Endometrium (tissue), 2 donors: ENCODE measurements around the gene ACAD11.
"Not testable (repeated sequence)": the region's sequence is repeated elsewhere in the genome, so short reads cannot be mapped to it uniquely, and the experiment has no call there.

Experiments used
- FAIRE-seq: peaks from 2 replicates; lab custom pipeline; 2012; peaks lifted over from hg19 to GRCh38; lab: Jason Lieb, UNC
- donor health status: control.
- donor health status: control.

Gene ACAD11

DNA sequence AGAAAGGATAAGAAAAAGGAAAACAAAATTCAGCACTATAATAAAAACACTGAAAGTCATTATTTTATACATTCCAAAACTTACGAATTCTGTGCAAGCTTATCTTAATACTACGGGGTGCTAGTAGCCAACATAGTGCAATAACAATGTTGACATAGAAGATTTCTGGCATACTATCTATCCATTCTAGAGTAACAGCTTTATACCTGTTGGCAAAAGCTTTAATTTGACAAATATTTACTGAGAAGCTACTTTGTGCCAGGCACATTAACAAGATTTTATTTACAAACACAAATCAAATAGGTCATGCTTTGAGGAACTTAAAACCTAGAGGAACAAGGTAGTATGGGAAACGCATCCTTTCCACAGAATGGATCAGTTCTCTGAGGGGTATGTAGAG is 61.4 kb downstream of the ACAD11 start:
- no peak for FAIRE-seq

DNA sequence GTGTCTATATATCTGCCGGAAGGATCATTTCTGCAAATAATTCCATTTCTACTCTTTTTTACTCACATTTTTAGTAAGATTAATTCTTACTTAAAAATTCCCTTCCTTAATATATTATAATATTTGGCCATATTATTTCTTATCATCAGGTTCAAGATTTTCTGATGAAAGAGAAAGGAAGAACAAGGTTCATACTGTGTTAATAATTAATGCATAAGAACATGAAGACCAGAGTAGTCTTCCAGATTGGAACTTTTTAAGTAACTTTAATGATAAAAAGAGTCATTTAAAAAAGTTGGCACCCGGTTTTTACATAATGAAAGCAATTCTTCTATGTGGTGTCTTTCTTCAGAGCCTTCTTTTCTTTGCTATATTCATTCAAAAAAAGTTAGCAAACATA is 61.9 kb downstream of the ACAD11 start:
- FAIRE-seq = no peak

DNA sequence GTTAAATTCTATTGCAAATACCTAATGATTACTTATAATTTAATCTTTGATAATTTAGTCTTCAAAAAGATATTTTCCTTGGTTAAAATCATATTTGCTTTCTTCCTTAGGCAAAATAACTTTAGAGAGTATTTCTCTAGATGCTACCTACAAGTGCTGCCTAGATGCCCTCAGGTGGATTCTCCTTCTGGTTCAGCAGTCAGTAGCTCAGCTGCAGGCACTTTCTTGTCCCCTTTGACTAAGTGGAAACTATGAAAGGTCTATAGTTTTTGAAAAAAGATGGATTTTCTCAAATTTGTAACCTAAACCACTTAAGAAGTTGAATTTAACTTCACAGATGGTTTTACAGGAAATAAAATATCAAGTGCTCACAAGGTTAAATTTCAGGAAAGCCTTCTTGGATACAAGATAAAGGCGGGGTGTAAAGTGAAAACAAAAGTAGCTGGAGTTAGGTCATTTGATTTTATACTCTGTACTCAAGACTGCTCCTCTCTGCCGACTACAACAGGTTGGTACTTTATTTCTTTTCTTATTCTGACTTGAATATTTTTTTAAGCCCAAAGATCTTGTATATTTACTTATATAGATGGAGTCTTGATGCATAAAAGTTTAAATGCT is 62.7 kb downstream of the ACAD11 start, which contains the start of gene ACKR4:
Gene ACKR4, plus strand, starts transcription at position 455 of the 618 bp plus-strand sequence. CDS start 3,128 bp downstream, outside the sequence.
- FAIRE-seq = no peak

DNA sequence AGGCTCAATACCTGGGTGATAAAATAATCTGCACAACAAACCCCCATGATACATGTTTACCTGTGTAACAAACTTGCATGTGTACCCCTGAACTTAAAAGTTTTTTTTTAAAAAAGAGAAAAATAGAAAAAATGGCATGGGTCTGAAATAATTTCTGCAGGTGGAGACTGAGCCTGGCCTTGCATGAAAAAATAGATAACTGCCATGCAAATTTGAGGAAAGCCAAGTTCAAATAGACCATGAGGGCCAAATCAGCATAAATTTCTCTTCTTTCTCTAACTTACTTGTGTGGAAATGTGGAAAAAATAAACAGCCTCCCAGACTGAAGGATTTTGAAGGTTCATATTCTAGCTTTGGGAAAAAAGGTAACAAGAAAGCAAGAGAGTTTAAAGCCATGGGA is 63.3 kb downstream of the ACAD11 start:
- FAIRE-seq = no peak

DNA sequence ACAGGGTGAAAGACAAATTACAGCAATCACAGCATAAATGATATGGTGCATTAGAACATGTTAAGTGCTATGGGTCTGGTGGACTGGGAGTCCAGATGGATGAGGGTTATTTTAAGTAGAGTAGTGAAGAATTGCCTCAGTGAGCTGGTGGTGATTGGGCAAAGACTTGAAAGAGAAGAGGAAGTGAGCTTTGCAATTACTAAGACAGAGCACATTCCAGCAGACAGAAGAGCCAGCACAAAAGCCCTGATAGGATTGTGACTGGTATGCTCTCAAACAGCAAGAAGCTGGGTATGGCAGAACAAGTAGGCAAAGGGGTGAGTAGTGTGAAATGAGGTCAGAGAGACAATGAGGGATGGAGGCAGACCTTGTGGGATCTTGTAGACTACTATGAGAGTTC is 64.6 kb downstream of the ACAD11 start:
- no peak for FAIRE-seq

- FAIRE-seq = no peak
Observed at GRCh38 chr3:132594498-132594897, 65.1 kb downstream of the ACAD11 start.

GRCh38 chr3:132593947-132594323 is 65.7 kb downstream of the ACAD11 start:
- no peak for FAIRE-seq

DNA sequence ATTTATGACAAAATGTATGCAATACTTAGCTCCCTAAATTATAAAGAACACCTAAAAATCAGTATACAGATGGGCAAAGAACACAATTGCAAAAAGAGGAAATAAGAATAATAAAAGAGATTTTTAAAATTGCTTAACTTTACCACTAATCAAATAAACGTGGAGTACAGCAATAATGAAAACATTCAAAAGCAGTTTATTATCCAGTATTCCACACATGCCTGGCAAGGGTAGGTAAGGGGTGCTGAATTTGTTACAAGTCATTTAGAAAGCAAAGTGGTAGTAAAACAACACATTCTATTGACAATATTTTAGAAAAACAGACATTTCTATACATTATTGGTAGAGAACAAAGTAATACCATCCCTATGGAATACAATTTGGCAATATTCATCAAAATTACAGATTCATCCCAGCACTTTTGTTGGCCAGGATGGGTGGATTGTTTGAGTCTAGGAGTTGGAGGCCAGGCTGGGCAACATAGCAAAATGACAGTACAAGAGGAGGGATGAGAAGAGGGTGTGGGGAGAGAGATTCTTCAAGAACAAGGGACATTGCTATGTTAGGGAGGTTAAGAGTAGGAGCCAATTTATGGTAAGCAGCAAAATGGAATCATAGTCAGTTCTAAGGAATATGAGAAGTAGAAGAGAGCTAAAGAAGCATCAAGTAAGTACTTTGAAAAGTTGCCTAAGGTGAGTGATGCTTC is 66.2 kb downstream of the ACAD11 start:
- FAIRE-seq = no peak

GRCh38 chr3:132592216-132592615 is 67.4 kb downstream of the ACAD11 start:
- FAIRE-seq = no peak

GRCh38 chr3:132587401-132587800 is 72.2 kb downstream of the ACAD11 start:
- FAIRE-seq = no peak

DNA sequence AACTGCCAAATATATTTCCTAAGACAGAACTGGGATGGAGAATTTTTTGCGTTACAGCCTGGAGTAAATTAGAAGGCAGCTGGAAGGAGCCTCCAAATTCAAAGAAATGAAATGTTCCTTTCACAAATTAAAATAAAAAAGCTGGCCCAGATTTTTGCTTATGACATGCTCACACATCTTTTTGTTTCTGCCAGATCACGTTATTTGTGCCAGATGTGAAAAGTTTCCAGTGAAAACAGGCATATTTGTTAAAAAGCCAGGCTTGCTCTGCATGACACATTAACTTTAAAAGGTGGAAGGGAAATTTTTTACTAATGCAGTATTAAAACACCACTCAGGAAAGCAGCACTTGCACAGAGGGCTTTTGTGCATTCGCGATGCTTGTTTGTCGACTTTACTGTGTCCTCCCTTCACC is 85.8 kb downstream of the ACAD11 start:
- peak; percentile 67 for FAIRE-seq

DNA sequence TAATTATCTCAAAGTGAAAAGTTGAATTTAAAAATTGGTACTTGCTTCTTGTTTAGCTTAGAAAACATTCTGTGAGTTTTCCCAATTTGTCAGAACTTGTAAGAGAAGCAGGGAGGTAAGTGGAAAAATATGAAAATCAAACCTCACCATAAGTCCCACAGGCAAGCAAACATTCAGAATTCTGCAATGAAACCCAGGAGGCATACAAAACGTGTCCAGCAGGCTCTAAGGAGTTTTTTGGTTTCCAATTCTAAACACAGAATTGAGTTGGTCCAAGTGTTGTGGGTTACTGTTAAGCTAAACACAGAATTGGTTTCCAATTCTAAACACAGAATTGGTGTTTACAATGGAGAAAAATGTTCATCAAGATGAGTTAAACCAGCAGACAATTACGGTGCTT is 89.6 kb downstream of the ACAD11 start:
- no peak for FAIRE-seq

GRCh38 chr3:132569580-132569979 is 90.0 kb downstream of the ACAD11 start:
- FAIRE-seq = no peak

DNA sequence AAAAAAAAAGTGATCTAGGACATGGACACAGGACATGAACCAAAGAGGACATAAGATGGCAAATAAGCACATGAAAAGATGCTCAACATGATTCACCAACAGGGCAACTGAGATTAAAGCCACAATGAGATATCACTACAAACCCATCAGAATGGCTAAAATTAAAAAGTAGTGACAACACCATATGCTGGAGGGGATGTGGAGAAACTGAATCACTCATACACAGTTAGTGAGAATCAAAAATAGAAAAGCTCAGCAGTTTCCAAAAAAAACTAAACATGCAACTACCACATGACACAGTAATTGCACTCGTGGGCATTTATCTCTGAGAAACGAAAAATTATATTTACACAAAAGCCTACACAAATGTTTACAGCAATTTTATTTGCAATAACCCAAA is 90.5 kb downstream of the ACAD11 start:
- no peak for FAIRE-seq

DNA sequence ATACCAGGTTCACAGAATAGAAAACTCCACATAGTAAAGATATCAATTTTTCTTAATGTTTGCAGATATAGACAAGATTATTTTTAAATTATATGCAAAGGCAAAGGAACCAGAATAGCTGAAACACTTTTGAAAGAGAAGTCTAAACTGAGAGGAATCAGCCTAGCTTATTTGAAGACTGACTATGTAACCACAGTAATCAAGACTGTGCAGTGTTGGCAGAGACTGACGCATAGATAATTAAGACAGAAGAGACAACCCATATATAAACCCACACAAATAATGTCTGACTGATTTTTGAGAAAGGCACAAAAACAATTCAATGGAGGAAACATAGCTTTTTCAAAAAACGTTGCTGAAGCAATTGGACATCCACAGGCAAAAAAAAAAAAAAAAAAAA is 91.2 kb downstream of the ACAD11 start:
- FAIRE-seq = no peak

DNA sequence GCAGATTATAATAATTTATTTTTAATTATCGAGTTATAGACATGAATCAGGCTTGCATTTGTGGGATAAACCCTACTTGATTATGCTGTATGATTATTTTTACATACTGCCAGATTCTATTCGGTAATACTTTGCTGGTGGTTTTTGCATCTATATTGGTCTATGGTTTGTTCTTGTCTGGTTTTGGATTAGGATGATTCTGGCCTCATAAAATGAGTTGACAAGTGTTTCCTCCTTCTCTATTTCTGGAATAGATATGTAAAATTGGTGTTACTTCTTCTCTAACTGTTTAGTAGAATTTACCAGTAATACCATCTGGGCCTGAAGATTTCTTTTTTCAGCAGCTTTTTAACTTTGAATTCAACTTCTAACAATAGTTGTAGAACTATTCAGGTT is 95.5 kb downstream of the ACAD11 start:
- FAIRE-seq = no peak

DNA sequence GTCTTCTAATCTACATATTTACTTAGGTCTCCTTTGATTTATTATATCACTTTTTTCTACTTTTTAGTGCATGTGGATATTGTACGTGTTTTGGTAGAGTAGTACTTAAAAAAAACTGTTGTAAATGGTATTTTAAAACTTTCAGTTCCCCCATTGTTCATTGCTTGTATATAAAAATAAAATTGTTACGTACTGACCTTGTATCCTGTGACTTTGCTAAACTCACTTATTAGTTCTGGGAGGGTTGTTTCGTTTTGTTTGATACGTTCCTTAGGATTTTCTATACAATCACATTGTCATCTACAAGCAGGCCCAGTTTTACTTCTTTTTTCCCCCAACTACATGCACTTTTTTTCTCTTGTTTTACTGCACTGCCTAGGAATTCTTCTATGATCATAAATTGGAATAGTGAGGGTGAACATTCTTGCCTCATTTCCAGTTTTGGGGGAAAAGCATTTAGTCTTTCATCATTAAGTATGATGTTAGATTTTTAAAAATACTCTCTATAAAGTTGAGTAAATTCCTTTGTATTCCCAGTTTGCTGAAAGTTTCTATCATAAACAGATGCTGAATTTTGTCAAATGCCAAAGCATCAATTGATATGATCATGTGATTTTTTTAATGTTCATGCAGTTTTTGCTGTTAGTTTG is 96.1 kb downstream of the ACAD11 start:
- FAIRE-seq = no peak

GRCh38 chr3:132561003-132561402 is 98.6 kb downstream of the ACAD11 start:
- FAIRE-seq = no peak

GRCh38 chr3:132556508-132557159 is 103.0 kb downstream of the ACAD11 start:
- no peak for FAIRE-seq

GRCh38 chr3:132556036-132556386 is 103.6 kb downstream of the ACAD11 start:
- not testable (repeated sequence) for FAIRE-seq

DNA sequence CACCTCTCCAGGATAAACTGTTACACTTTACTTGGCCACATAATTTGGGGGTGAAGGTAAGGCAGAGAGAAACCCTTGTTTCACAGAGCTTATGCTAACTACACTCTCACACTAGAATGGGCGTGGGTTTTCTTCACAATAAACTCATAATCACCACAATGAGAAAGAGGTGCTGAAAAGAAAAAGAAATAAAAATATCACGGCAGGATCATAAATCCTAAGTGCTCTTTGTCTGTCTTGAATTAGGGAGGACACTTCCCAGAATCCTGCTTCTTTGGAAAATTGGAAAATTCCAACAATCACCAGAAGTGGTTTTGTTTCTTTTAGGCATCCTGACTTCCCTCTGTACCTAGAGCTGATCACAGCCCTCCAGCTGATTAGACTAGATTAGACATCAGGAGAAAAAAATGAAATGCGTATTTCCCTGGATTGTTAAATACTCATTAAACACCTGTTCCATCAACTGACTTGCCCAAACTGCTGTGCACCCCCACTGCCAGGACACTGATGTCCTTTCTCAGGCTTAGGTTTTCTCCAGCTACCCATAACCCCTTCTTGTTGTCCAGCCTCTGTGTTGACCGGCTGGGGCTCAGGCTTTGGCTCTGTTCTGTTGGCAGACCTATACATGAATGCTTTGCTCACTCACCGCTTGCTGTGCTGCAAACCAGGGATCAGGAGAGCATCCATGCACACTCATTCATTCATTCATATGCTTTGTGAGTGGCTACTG is 104.1 kb downstream of the ACAD11 start:
- FAIRE-seq = no peak

GRCh38 chr3:132554437-132554836 is 105.2 kb downstream of the ACAD11 start:
- no peak for FAIRE-seq
